Ovary (tissue), 3 donors: Measurements from ENCODE around the gene ITPRIPL2.

Experiments
- CTCF ChIP-seq, 3 donors: fragments of 450-650 bp in 2 of 3; fragments of 200-600 bp in 1 of 3; IDR thresholded peaks; one replicate each; pipeline versions ENCODE4 v1.5.1 to v1.8.0; 2016 to 2022; ENCODE audit warnings: antibody characterized with exemption in 3 of 3, mild to moderate bottlenecking in 1 of 3
- EP300 ChIP-seq: sonication (generic); formaldehyde crosslinking; IDR thresholded peaks from one replicate; pipeline ENCODE4 v1.6.1; 2017; ENCODE audit warnings: antibody characterized with exemption
- POLR2A ChIP-seq: fragments of 450-650 bp; IDR thresholded peaks from one replicate; pipeline ENCODE4 v1.6.1; 2017; ENCODE audit warnings: antibody characterized with exemption, mild to moderate bottlenecking, moderate library complexity
- donor health status: DM: no; HTN: no; CAD: no.

GRCh38 chr16:19126300-19126699 lies 12.5 kb downstream of the ITPRIPL2 start:
- TF ChIP-seq CTCF (IDR thresholded peaks at IDR 0.05) (no peak), POLR2A (no peak), EP300 (no peak)
